Endothelial cell of umbilical vein (primary cell): ENCODE results near the gene WASF3. TPM values are rescaled to one million over a fixed set of nuclear protein-coding genes. Genes with fewer than 3 reads are reported as not detected.

Source experiments
- BruUV-seq: library from RNA; stranded (reverse); fragments of 400-500 nt; replicated peaks from 2 replicates; lab custom pipeline; 2021; lab: Mats Ljungman, UMichigan
- CTCF ChIA-PET: fragments of 300-600, 350-600 bp; sonication (Branson Sonifier 250); formaldehyde crosslinking; loops from one replicate; lab custom pipeline; 2021; ENCODE audit warnings: antibody characterized with exemption, inconsistent platforms; lab: Charles Lee
- POLR2A ChIA-PET: fragments of 300-600, 350-600 bp; sonication (Branson Sonifier 250); formaldehyde crosslinking; loops from one replicate; lab custom pipeline; 2021; ENCODE audit warnings: antibody characterized with exemption, inconsistent platforms; lab: Charles Lee
- DNase-seq: peaks from one replicate; pipeline ENCODE4 v3.0.0-alpha.2; 2011; ENCODE audit warnings: low read depth, low spot score
- FAIRE-seq: peaks from 2 replicates; lab custom pipeline; 2011; peaks lifted over from hg19 to GRCh38; lab: Jason Lieb, UNC
- H2AFZ ChIP-seq: 2 replicates; pipeline ENCODE4 v1.6.0; 2012; ENCODE audit warnings: low read depth, low read length, control low read depth, inconsistent platforms
- H3K27ac ChIP-seq: 2 replicates; pipeline ENCODE4 v1.5.1; 2011; ENCODE audit warnings: low read depth, mild to moderate bottlenecking, control low read depth, low read length, moderate library complexity; ENCODE audit not compliant: insufficient read depth
- H3K27me3 ChIP-seq, 2 experiments: 2 replicates each; pipeline versions ENCODE4 v1.6.0 to v1.6.1; 2011; ENCODE audit warnings: low read length in 2 of 2, mixed read lengths in 1 of 2; ENCODE audit not compliant: control insufficient read depth in 2 of 2, insufficient read depth in 2 of 2
- H3K36me3 ChIP-seq, 2 experiments: 2 replicates in 1 of 2; 3 replicates in 1 of 2; pipeline ENCODE4 v1.5.1; 2011; ENCODE audit warnings: low read length in 2 of 2, mild to moderate bottlenecking in 1 of 2, moderate library complexity in 1 of 2; ENCODE audit not compliant: control insufficient read depth in 2 of 2, insufficient read depth in 2 of 2; ENCODE audit errors: extremely low read depth in 1 of 2
- H3K4me1 ChIP-seq: 3 replicates; pipeline ENCODE4 v1.5.1; 2011; ENCODE audit warnings: mild to moderate bottlenecking, low read length; ENCODE audit not compliant: control insufficient read depth, insufficient read depth; ENCODE audit errors: extremely low read depth
- H3K4me2 ChIP-seq: 2 replicates; pipeline ENCODE4 v1.6.1; 2011; ENCODE audit warnings: low read length, control low read depth, mixed read lengths; ENCODE audit not compliant: insufficient read depth
- H3K4me3 ChIP-seq, 3 experiments: fragments of 200-600 bp in 1 of 3; sonication (generic), shearing (Covaris generic) in 1 of 3; replicated peaks in 1 of 3; 2 replicates each; pipeline ENCODE4 v1.5.1; 2011 to 2016; ENCODE audit warnings: control low read depth in 3 of 3, low read length in 3 of 3, mild to moderate bottlenecking in 2 of 3, inconsistent platforms in 1 of 3, low read depth in 1 of 3, moderate library complexity in 1 of 3; ENCODE audit not compliant: insufficient read depth in 1 of 3
- H3K79me2 ChIP-seq: 2 replicates; pipeline ENCODE4 v1.6.0; 2012; ENCODE audit warnings: low read length, inconsistent platforms; ENCODE audit not compliant: control insufficient read depth, insufficient read depth
- H3K9ac ChIP-seq: replicated peaks from 2 replicates; pipeline ENCODE3; 2011; ENCODE audit warnings: low read length, control low read depth; ENCODE audit not compliant: insufficient read depth; ENCODE audit errors: extremely low read depth
- H3K9me1 ChIP-seq: replicated peaks from 3 replicates; pipeline ENCODE4 v1.6.0; 2011; ENCODE audit warnings: mild to moderate bottlenecking, low read length; ENCODE audit not compliant: control insufficient read depth, insufficient read depth; ENCODE audit errors: extremely low read depth
- H3K9me3 ChIP-seq: replicated peaks from 2 replicates; pipeline ENCODE4 v1.5.1; 2012; ENCODE audit warnings: low read length, inconsistent platforms; ENCODE audit not compliant: control insufficient read depth, insufficient read depth
- H4K20me1 ChIP-seq: replicated peaks from 2 replicates; pipeline ENCODE3; 2011; ENCODE audit warnings: mild to moderate bottlenecking, low read length; ENCODE audit not compliant: control insufficient read depth, insufficient read depth; ENCODE audit errors: extremely low read depth
- CTCF ChIP-seq, 2 donors: IDR thresholded peaks; 1 replicate in 1 of 2; 2 replicates in 1 of 2; pipeline ENCODE4 v1.5.1; 2011; ENCODE audit warnings: low read length in 2 of 2, mild to moderate bottlenecking in 2 of 2, moderate library complexity in 2 of 2, control low read depth in 1 of 2, inconsistent platforms in 1 of 2, low read depth in 1 of 2; ENCODE audit not compliant: insufficient read depth in 1 of 2; ENCODE audit errors: extremely low read depth in 1 of 2
- EZH2 ChIP-seq: IDR thresholded peaks from 2 replicates; pipeline ENCODE4 v1.6.1; 2012; ENCODE audit warnings: borderline replicate concordance, low read depth, mild to moderate bottlenecking, moderate library complexity, low read length, inconsistent platforms; ENCODE audit not compliant: severe bottlenecking
- FOS ChIP-seq: IDR thresholded peaks from 2 replicates; pipeline ENCODE4 v1.6.1; 2011; ENCODE audit warnings: mild to moderate bottlenecking, low read length, moderate library complexity, borderline replicate concordance; ENCODE audit not compliant: insufficient read depth
- GATA2 ChIP-seq: IDR thresholded peaks from 2 replicates; pipeline ENCODE4 v1.7.0; 2011; ENCODE audit warnings: low read depth, mild to moderate bottlenecking, moderate library complexity, mixed read lengths, low read length; ENCODE audit not compliant: insufficient read length, insufficient read depth
- MAX ChIP-seq: IDR thresholded peaks from 2 replicates; pipeline ENCODE4 v1.6.1; 2011; ENCODE audit not compliant: insufficient read depth, insufficient read length
- MYC ChIP-seq: IDR thresholded peaks from one replicate; pipeline ENCODE4 v1.6.1; 2011; ENCODE audit warnings: mild to moderate bottlenecking, low read depth, low read length
- POLR2AphosphoS5 ChIP-seq: IDR thresholded peaks from 2 replicates; pipeline ENCODE4 v1.6.1; 2012; ENCODE audit warnings: low read depth, mild to moderate bottlenecking, control low read depth, low read length, moderate library complexity; ENCODE audit not compliant: insufficient read depth
- dilution Hi-C: fragments of 300-500 bp; cut with MboI; formaldehyde crosslinking; loops from one replicate; pipeline ENCODE4 v1.15.0; 2019; ENCODE audit warnings: low sequenced_read_pairs; ENCODE audit not compliant: extremely low pct_ligation_motif_present
- intact Hi-C: fragments of 100-400 bp; cut with micrococcal nuclease; formaldehyde crosslinking; loops from one replicate; pipeline ENCODE4 v1.10.0; 2022
- polyA plus RNA-seq, 4 experiments: library from polyadenylated mRNA; depleted of rRNA in 3 of 4; stranded (reverse) in 3 of 4; unstranded in 1 of 4; fragments of >200 nt; gene quantifications; 2 replicates each; pipeline versions ENCODE4 v1.2.1 to v1.2.3, GENCODE V29; 2011 to 2012; ENCODE audit warnings: missing spikeins in 1 of 4
- total RNA-seq: library from RNA; stranded (reverse); gene quantifications from 2 replicates; pipeline ENCODE4 v1.2.3, GENCODE V29; 2021

The WASF3 gene
- total and polyA plus RNA-seq, 2 donors (not counting 3 experiments of a cell fraction or from before 2014, with no cell fraction given): 18.5 to 32.4 TPM

GRCh38 chr13:26601669-26602068, 44.2 kb downstream of the WASF3 start:
- dilution Hi-C loops: no loop called here
- no peaks in the 10 kb centered on the region for H3K9me3 ChIP-seq
- BruUV-seq: no TSS peak
- POLR2A ChIA-PET: no interaction called here
- FAIRE-seq: peak; percentile 90
- no peak overlapping the region for H3K9ac ChIP-seq
- no peak overlapping the region for H3K27ac ChIP-seq
- no peak overlapping the region for H3K4me3 ChIP-seq
- peak; percentile 79 for DNase-seq
- TF ChIP-seq EZH2: no peak
- peak; percentile 17 for TF ChIP-seq POLR2AphosphoS5
- TF ChIP-seq CTCF (IDR thresholded peaks at IDR 0.05; ENCODE audit: extremely low read depth in 1 of 2, insufficient read depth in 1 of 2, low read depth in 1 of 2, low read length in 2 of 2): peak in 1 of 2 donors; percentile 17
- TF ChIP-seq GATA2: peak; percentile 69
- H3K4me1 ChIP-seq: peaks cover 19% of the 10 kb centered on the region
- no peaks in the 10 kb centered on the region for H3K36me3 ChIP-seq
- H4K20me1 ChIP-seq: no peaks in the 10 kb centered on the region
- peak overlapping the region; percentile 52 for H3K4me2 ChIP-seq
- peaks cover 57% of the 10 kb centered on the region for H3K79me2 ChIP-seq
- CTCF ChIA-PET: interaction anchor here (0.6 to 1.6 kb wide), 7 partner anchors 9 to 105 kb away, joined by 3 to 13 read pairs (median 3); no protein-coding TSS in a partner anchor
- intact Hi-C loops: loop anchor here (1.0 kb wide), 1 partner anchor 8 kb away; no protein-coding TSS in a partner anchor
- H2AFZ ChIP-seq: no peak overlapping the region
- no peaks in the 10 kb centered on the region for H3K27me3 ChIP-seq
- no peaks in the 10 kb centered on the region for H3K9me1 ChIP-seq

GRCh38 chr13:26602783-26603182, 45.3 kb downstream of the WASF3 start:
- no peaks in the 10 kb centered on the region for H4K20me1 ChIP-seq
- CTCF ChIA-PET: no interaction called here
- POLR2A ChIA-PET: no interaction called here

More at GRCh38 chr13:26602783-26603182, 45.3 kb downstream of the WASF3 start:
- Histone ChIP-seq H3K4me2 (no peak overlapping the region), H3K4me1 (peaks cover 19% of the 10 kb centered on the region), H2AFZ (no peak overlapping the region), H3K79me2 (peaks cover 66% of the 10 kb centered on the region), H3K9me1 (no peaks in the 10 kb centered on the region), H3K27ac (no peak overlapping the region), H3K9me3 (no peaks in the 10 kb centered on the region), H3K27me3 (no peaks in the 10 kb centered on the region), H3K4me3 (no peak overlapping the region), H3K9ac (no peak overlapping the region), H3K36me3 (no peaks in the 10 kb centered on the region)
- DNase-seq: no peak
- no TSS peak for BruUV-seq
- no peak for FAIRE-seq
- TF ChIP-seq CTCF (IDR thresholded peaks at IDR 0.05; ENCODE audit: extremely low read depth in 1 of 2, insufficient read depth in 1 of 2, low read depth in 1 of 2, low read length in 2 of 2) (no peak), MAX (no peak), MYC (no peak), FOS (no peak)
- dilution Hi-C loops: no loop called here
- intact Hi-C loops: no loop called here
